SK-N-SH treated with all-trans-retinoic acid at 6 μM for 48 hours (cell line): ENCODE measurements around the gene FGF19.

Experiments
- ATAC-seq: fragments of 200-7000 bp; cut with Tn5 transposase; 3 replicates; pipeline ENCODE4 v1.9.1; 2020; ENCODE audit warnings: mild to moderate bottlenecking, moderate library complexity
- ARNTL ChIP-seq: fragments of 450-650 bp; formaldehyde crosslinking; IDR thresholded peaks from 2 replicates; pipeline ENCODE4 v1.5.0; 2020; ENCODE audit warnings: low read depth, mild to moderate bottlenecking, moderate library complexity, borderline replicate concordance
- BACH2 ChIP-seq: fragments of 250-450 bp; sonication (Bioruptor Pico); IDR thresholded peaks from 2 replicates; pipeline ENCODE4 v1.9.0; 2021; ENCODE audit warnings: mild to moderate bottlenecking, borderline replicate concordance
- CSDC2 ChIP-seq: fragments of 250-450 bp; sonication (Bioruptor Pico); IDR thresholded peaks from 2 replicates; pipeline ENCODE4 v1.5.0; 2020; ENCODE audit warnings: mild to moderate bottlenecking, moderate library complexity
- ESRRG ChIP-seq: fragments of 250-450 bp; sonication (Bioruptor Pico); IDR thresholded peaks from 2 replicates; pipeline ENCODE4 v1.6.1; 2021; ENCODE audit warnings: mild to moderate bottlenecking
- GLIS3 ChIP-seq: fragments of 250-450 bp; sonication (Bioruptor Pico); IDR thresholded peaks from 2 replicates; pipeline ENCODE4 v1.5.0; 2020; ENCODE audit warnings: mild to moderate bottlenecking, moderate library complexity
- ISL1 ChIP-seq: fragments of 250-450 bp; sonication (Bioruptor Pico); IDR thresholded peaks from 2 replicates; pipeline ENCODE4 v2.1.2; 2022; ENCODE audit warnings: mild to moderate bottlenecking, moderate library complexity
- OSR1 ChIP-seq: fragments of 250-450 bp; sonication (Bioruptor Pico); IDR thresholded peaks from 2 replicates; pipeline ENCODE4 v1.8.0; 2022; ENCODE audit warnings: moderate library complexity, mild to moderate bottlenecking, inconsistent platforms
- PATZ1 ChIP-seq: fragments of 250-450 bp; sonication (Bioruptor Pico); IDR thresholded peaks from 2 replicates; pipeline ENCODE4 v1.8.0; 2020; ENCODE audit warnings: mild to moderate bottlenecking, moderate library complexity, borderline replicate concordance
- POU6F1 ChIP-seq: fragments of 250-450 bp; sonication (Bioruptor Pico); IDR thresholded peaks from 2 replicates; pipeline ENCODE4 v1.8.0; 2021; ENCODE audit warnings: low read depth, mild to moderate bottlenecking, moderate library complexity, borderline replicate concordance
- PPARA ChIP-seq: fragments of 250-450 bp; sonication (Bioruptor Pico); IDR thresholded peaks from 2 replicates; pipeline ENCODE4 v1.5.0; 2020; ENCODE audit warnings: mild to moderate bottlenecking, borderline replicate concordance
- RARB ChIP-seq: fragments of 250-450 bp; sonication (Bioruptor Pico); IDR thresholded peaks from 2 replicates; pipeline ENCODE4 v1.8.0; 2021; ENCODE audit warnings: mild to moderate bottlenecking, moderate library complexity
- SNAI2 ChIP-seq: fragments of 250-450 bp; sonication (Bioruptor Pico); IDR thresholded peaks from 2 replicates; pipeline ENCODE4 v1.5.0; 2020; ENCODE audit warnings: mild to moderate bottlenecking, moderate library complexity
- TCF4 ChIP-seq: fragments of 250-450 bp; sonication (Bioruptor Pico); IDR thresholded peaks from 2 replicates; pipeline ENCODE4 v1.8.0; 2021; ENCODE audit warnings: mild to moderate bottlenecking, moderate library complexity, borderline replicate concordance
- TOX ChIP-seq: fragments of 250-450 bp; sonication (Bioruptor Pico); IDR thresholded peaks from 2 replicates; pipeline ENCODE4 v1.8.0; 2021; ENCODE audit warnings: mild to moderate bottlenecking, moderate library complexity, borderline replicate concordance
- TSHZ2 ChIP-seq: fragments of 250-450 bp; sonication (Bioruptor Pico); IDR thresholded peaks from 2 replicates; pipeline ENCODE4 v1.5.0; 2020; ENCODE audit warnings: mild to moderate bottlenecking, moderate library complexity
- ZC3H10 ChIP-seq: fragments of 250-450 bp; sonication (Bioruptor Pico); IDR thresholded peaks from 2 replicates; pipeline ENCODE4 v1.5.1; 2021; ENCODE audit warnings: mild to moderate bottlenecking, moderate library complexity
- ZFP3 ChIP-seq: fragments of 250-450 bp; sonication (Bioruptor Pico); IDR thresholded peaks from 2 replicates; pipeline ENCODE4 v1.5.0; 2020; ENCODE audit warnings: mild to moderate bottlenecking, moderate library complexity
- ZNF565 ChIP-seq: fragments of 450-650 bp; formaldehyde crosslinking; conservative IDR thresholded peaks from 2 replicates; pipeline ENCODE4 v1.5.0; 2020; ENCODE audit warnings: low read depth, mild to moderate bottlenecking, moderate library complexity
- ZNF70 ChIP-seq: fragments of 450-650 bp; formaldehyde crosslinking; IDR thresholded peaks from 2 replicates; pipeline ENCODE4 v1.5.0; 2020; ENCODE audit warnings: mild to moderate bottlenecking, moderate library complexity
- ZNF8 ChIP-seq: fragments of 450-650 bp; formaldehyde crosslinking; IDR thresholded peaks from 2 replicates; pipeline ENCODE4 v1.5.0; 2020; ENCODE audit warnings: mild to moderate bottlenecking, moderate library complexity
- TF ChIP-seq, protein P1 (sequence below): fragments of 250-450 bp; sonication (Bioruptor Pico); IDR thresholded peaks from 2 replicates; pipeline ENCODE4 v1.5.1; 2021; ENCODE audit warnings: mild to moderate bottlenecking, moderate library complexity

Gene FGF19

DNA sequence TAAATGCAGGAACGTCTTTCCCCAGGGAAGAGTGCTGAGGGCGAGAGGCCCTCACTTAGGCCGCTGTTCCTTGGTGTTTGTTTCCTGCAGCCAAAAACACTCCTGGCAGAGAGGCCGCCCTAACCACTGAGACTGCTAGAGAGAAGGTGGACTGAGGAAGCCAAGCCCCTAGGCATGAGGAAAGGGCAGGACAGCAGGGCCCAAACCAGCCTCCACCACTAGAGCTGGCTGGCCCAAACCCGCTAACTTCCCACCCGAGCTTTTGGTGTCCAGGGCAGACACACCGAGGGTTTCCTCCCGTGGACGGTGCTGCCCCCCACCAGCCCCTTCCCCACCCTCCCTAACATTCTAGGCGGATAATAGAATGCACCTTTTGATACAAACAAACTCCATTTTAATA, 6.0 kb downstream of the FGF19 start:
- TF ChIP-seq TOX (CRISPR knock-in tag): no peak
- TF ChIP-seq GLIS3 (CRISPR knock-in tag): no peak
- no peak for TF ChIP-seq PPARA (CRISPR knock-in tag)
- no peak for TF ChIP-seq ARNTL (CRISPR knock-in tag)
- TF ChIP-seq TSHZ2 (CRISPR knock-in tag): no peak
- TF ChIP-seq CSDC2 (CRISPR knock-in tag): no peak
- TF ChIP-seq POU6F1 (CRISPR knock-in tag): no peak
- no peak for TF ChIP-seq SNAI2 (CRISPR knock-in tag)
- TF ChIP-seq ZNF565: no peak
- no peak for TF ChIP-seq ZC3H10
- no peak for TF ChIP-seq ZNF70 (CRISPR knock-in tag)
- no peak for TF ChIP-seq TCF4 (CRISPR knock-in tag)
- no peak for TF ChIP-seq ISL1 (CRISPR knock-in tag)
- TF ChIP-seq ZNF8: no peak
- no peak for TF ChIP-seq PATZ1 (CRISPR knock-in tag)
- TF ChIP-seq ZFP3 (CRISPR knock-in tag): no peak
- TF ChIP-seq RARB (CRISPR knock-in tag): no peak
- no peak for TF ChIP-seq BACH2 (CRISPR knock-in tag)
- ATAC-seq: no peak

- no peak for ATAC-seq
These were observed 6.4 kb downstream of the FGF19 start for GRCh38 chr11:69697469-69697843.

More at GRCh38 chr11:69697469-69697843, 6.4 kb downstream of the FGF19 start:
- TF ChIP-seq GLIS3 (CRISPR knock-in tag) (no peak), ESRRG (no peak), BACH2 (CRISPR knock-in tag) (no peak), TSHZ2 (CRISPR knock-in tag) (no peak), RARB (CRISPR knock-in tag) (no peak), ZNF70 (CRISPR knock-in tag) (no peak), CSDC2 (CRISPR knock-in tag) (no peak), ZC3H10 (no peak), ARNTL (CRISPR knock-in tag) (no peak), ZNF8 (no peak), OSR1 (CRISPR knock-in tag) (no peak), TCF4 (CRISPR knock-in tag) (no peak), SNAI2 (CRISPR knock-in tag) (no peak), ZFP3 (CRISPR knock-in tag) (no peak)
- TF ChIP-seq, protein P1, sequence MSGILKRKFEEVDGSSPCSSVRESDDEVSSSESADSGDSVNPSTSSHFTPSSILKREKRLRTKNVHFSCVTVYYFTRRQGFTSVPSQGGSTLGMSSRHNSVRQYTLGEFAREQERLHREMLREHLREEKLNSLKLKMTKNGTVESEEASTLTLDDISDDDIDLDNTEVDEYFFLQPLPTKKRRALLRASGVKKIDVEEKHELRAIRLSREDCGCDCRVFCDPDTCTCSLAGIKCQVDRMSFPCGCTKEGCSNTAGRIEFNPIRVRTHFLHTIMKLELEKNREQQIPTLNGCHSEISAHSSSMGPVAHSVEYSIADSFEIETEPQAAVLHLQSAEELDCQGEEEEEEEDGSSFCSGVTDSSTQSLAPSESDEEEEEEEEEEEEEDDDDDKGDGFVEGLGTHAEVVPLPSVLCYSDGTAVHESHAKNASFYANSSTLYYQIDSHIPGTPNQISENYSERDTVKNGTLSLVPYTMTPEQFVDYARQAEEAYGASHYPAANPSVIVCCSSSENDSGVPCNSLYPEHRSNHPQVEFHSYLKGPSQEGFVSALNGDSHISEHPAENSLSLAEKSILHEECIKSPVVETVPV (CRISPR knock-in tag): no peak
- TF ChIP-seq, all 23 proteins: peak for 0
